Measurements from ENCODE around the gene NEK4.
A peak's percentile ranks its signal among the peaks of the same experiment; 100 is the strongest.
"Not testable (repeated sequence)": the region's sequence is repeated elsewhere in the genome, so short reads cannot be mapped to it uniquely, and the experiment has no call there.

The NEK4 gene

DNA sequence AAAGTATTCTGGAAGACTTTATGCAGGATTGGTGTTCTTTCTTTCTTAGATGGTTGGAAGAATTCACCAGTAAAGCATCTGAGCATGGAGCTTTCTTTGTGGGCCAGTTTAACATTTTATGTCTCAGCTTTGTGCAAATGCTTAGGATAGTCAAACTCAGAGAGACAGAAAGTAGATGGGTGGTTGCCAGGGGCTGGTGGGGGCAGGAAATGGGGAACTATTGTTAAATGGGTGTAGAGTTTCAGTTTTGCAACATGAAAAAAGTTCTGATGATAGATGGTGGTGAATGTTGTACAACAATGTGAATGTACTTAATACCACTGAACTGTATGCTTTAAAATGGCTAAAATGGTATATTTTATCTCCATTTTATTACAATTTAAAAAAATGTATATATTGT lies 40.1 kb downstream of the NEK4 start:
- no peak for DNase-seq

DNA sequence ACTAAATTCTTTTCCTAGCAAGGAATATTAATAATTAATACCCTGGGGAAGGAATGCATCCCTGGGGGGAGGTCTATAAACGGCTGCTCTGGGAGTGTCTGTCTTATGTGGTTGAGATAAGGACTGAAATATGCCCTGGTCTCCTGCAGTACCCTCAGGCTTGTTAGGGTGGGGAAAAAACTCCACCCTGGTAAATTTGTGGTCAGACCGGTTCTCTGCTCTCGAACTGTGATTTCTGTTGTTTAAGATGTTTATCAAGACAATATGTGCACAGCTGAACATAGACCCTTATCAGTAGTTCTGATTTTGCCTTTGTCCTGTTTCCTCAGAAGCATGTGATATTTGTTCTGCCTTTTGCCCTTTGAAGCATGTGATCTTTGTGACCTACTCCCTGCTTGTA lies 42.0 kb downstream of the NEK4 start:
- DNase-seq: not testable (repeated sequence)

DNA sequence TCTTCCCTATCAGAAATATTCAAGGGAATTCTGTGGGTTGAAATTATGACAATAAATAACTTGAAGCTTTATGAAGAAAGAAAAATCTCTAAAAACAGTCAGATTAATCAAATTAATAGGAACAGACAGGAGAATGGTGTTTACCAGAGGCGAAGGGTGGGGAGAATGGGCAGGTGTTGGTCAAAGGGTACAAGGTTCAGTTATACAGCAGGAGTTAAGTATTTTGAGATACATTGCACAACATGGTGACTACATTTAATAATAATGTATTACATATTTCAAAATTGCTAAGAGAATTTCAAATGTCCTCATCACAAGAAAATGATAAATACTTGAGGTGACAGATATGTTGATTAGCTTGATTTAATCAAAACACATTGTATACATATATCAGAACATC lies 46.2 kb downstream of the NEK4 start:
- no peak for DNase-seq

DNA sequence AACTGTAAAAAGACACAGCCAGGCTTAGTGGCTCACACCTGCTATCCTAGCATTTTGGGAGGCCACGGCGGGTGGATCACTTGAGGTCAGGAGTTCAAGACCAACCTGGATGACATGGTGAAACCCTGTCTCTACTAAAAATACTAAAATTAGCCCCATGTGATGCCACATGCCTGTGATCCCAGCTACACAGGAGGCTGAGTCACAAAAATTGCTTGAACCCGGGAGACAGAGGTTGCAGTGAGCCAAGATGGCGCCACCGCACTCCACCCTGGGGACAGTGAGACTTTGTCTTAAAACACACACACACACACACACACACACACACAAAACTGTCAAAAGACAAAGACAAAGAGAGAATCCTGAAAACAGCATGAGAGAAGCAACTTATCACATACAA lies 46.8 kb downstream of the NEK4 start:
- no peak for DNase-seq

DNA sequence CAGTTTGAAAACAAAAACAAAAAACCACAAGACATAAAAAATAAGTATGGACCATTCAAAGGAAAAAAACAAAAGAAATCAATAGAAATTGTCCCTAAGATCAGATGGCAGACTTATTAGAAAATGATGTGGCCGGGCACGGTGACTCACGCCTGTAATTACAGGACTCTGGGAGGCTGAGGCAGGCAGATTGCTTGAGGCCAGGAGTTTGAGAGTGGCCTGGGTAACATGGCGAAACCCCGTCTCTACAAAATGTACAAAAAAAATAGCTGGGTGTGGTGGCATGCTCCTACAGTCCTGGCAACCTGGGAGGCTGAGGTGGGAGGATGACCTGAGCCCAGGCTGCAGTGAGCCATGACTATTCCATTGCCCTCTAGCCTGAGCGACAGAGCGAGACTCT lies 48.2 kb downstream of the NEK4 start:
- DNase-seq: no peak

DNA sequence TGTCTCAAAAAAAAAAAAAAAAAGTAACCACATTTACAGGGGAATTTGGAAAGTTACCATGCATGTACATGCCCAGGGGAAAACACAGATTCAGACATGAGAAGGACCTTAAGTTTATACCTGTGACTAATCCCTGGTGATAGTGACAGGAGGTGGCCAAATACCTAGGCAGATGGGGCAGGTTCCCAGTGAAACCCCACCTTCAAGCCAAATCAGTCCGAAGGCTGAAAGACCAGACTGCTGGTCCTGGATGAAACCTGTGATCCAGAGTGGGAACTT lies 49.1 kb downstream of the NEK4 start:
- no peak for DNase-seq

DNA sequence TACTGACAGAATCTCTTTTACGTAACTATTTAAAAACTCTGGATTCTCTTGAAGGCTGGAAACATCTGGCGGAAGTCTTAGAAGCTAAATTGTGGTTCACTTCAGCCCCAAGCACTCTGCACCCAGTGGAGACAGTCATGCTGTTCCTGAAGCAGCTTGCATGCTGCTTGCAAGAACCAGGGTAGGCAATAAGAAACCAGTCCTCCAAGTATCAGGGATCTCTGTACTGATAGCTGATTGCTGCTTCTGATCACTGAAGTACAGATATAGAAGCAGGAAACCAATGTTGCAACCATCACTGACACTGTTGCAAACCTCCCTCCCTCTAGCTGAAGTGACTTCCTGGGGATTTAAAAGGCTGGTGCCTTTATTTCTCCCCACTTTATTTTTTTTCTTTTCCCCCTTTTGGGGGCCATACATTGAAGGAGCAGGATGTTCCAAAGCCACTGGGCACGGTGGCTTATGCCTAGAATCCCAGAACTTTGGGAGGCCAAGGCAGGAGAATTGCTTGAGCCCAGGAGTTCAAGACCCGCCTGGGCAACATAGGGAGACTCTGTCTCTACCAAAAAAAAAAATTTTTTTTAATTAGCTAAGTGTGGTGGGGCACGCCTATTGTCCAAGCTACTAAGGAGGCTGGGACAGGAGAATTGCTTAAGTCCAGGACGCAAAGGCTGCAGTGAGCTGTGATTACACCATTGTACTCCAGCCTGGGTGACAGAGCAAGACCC lies 49.6 kb downstream of the NEK4 start:
- no peak for DNase-seq

DNA sequence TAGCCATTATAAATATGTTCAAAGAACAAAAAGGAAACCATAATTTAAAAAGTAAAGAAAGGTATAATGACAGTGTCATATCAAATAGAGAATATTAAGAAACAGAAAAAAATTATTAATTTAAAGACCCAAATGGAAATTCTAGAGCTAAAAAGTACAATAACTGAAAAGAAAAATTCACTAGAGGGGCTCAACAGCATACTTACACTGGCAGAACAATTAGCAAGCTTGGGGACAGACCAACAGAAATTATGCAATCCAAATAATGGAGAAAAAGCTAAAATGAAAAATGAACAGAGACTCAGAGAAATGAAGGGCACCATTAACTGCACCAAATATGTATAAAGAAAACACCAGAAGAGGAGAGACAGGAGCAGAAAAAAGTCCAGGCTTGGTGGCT lies 51.1 kb downstream of the NEK4 start:
- no peak for DNase-seq

DNA sequence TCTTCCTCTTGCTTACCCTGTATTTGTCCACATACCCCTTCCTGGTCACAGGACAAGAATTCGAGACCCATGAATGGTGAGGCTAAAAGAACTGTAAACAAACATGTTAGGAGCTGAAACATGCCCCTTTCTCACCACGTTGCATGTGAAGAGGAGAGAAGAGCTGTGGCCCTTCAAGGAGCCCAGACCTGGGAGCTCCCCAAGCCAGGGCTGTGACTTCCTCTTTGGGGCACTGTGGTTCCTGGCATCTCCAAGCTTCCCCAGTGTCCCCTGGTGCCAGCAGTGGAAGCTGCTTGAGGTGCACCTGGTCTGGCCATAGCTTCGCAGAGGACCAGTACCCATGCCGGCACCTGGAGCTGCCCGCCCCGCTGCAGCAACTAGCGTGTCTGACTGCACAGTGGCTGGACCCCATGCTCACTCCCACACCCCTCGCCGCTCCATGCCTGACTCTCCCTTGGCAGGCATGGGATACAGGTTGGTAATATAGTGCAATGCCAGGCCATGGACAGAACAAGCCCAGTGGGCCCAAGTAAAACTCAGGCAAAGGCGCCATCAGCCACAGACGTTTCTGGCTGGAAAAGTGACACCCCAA lies 54.9 kb downstream of the NEK4 start:
- no peak for DNase-seq

DNA sequence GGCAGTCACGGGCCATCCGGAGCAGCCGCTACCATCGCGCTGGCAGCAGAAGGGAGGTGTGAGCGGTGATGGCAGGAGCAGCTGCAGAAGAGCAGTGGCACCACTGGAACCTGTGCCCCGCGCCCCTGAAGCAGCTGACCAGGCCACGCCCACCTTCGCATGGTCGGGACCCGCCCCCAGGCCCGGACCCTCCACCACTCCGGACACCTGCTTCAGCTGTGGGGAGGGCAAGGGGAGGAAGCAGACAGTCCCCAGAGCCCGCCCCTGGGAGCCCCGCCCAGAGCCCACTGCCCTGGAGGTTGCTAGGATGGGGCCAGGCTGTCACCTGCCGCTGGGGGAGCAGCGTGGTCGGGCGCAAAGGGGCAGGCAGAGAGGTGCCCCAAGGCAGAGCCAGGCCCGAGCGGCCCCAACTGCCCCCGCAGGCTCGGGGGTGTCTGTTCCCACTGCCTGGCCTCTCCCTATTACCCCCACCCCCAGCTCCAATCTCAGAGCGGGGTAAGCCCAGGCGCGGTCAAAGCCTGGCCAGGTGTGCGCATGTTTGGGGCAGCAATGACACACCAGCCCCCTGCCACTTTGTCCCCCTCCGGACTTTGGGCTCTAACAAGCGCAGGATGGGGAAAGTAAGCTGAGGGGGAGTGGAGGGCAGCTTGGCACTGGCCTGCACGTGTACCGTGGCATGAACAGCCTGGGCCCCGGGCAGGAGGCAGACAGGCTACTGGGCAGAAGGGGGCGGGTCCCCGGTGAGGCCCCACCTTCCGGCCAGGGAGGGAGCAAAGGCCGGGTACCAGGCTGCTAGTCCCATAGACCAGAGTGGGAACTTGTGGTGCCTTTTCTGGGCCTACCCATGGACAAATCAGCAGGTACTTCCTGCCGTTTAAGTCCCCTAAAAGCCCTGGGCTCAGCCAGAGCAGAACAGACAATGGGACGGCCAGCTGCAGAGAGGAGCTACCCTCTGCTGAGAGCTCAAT lies 56.1 kb downstream of the NEK4 start:
- DNase-seq: no peak

DNA sequence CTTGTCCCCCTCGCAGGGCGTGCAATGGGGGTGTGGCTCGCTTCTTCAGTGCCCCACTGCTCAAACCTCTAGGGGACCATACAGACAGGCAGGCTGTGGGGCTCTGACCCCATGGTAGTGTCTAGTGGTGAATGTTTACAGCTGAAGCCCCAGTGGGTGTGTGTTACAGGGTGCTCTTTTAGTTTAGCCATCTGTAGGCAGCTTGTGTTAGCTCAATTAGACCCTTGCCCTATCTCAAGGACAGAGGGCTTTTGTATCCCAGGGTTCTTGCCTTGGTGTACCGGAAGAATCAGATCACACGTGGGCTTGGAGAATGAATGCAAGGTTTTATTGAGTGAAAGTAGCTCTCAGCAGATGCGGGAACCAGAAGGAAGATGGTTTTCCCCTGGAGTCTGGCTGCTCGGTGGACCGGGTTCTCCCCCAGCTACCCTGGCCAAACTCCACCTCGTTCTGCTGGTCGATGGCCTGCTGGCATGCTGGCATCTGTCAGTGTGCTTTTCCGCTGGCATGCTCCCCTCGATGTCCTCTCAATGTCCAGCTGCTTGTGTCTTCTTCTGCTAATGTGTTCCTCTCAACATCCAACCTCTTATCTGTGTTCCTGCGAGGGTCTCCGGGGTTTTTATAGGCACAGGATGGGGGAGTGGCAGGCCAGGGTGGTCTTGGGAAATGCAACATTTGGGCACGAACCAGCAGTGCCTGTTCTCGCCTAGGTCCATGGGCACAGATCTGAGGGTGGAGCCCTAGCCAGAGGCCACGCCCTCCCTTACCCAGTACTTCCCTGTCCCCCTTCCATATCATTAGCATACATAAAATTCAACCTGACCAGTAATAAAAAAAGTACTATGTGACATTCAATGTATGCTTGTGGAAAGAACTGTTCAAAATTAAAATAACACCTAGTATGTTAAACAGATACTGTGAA lies 58.2 kb downstream of the NEK4 start:
- DNase-seq: no peak

DNA sequence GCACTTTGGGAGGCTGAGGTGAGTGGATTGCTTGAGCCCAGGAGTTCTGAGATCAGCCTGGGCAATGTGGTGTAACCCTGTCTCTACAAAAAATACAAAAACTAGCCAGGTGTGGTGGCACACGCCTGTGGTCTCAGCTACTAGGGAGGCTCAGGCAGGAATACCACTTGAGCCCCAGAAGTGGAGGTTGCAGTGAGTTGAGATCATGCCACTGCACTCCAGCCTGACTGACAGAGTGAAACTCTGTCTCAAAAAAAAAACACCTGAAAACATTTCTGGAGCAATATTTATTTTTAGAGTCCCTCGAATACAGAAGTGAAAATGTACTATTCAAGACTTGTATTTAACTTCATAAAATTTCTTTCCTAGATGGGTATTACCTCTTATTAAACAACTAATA lies 60.2 kb downstream of the NEK4 start:
- no peak for DNase-seq

DNA sequence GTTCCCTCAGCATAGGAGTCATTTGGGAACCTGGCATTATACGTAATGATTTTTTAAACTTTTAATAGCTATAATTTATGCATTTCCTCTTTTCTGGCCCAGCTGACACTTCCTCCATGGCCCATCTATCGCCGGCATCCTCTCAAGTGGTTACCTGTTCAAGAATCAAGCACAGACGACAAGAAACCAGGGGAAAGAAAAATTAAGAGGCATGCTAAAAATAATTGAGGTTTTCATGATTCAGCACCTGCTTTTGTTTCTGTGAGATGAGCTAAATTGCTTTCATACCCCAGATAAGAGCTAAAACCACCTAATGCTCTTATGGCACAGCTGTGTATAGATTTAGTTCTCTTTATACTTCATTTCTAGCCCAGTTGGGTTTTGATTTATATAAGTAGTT lies 63.2 kb downstream of the NEK4 start:
- DNase-seq: no peak

DNA sequence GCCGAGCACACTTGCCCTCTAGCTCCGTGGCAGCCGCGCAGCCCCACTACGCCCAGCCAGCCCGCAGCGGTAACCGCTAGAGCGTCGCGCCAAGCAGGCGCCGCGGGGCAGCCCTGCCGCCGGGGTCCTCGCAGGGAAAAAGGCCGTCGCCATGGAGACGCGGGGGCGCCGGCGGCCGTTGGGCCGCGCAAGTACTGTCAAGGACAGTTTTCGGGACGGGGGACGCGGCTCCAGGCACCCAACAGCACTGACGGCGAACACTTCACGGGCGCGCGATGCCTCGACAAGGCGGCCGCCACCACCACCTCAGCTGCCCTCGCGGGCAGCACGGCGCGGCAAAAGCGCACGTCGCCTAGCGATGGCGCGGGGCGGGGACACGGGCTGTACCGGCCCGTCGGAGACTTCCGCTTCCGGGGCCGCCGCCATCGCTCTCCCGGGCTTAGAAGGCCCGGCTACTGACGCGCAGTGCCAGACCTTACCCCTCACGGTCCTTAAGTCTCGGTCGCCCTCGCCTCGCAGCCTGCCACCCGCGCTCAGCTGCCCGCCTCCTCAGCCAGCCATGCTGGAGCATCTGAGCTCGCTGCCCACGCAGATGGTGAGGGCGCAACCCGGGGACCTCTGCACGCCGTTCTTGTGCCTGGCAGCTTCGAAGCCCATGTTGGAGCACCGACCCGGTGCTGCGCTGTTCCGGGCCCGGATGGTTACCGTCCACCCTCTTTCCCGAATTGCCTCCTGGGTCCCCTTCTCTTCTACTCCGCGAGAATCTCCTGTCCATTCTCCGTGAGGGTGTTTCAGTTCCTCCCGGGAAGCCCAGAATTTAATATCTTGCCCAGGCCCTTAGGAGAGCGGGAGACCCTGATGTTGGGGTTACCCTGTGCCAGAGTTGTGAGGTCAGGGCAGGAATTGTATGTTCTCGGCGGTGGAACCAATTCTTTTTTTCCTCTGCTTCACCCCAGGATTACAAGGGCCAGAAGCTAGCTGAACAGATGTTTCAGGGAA lies 64.8 kb downstream of the NEK4 start, which contains the start of the genes GLT8D1 and SPCS1:
TSS of gene GLT8D1 (minus strand) at position 104 of the 999 bp plus-strand sequence. CDS start 5,331 bp downstream, outside the sequence.
TSS of gene SPCS1 (plus strand) at position 419 of the 999 bp plus-strand sequence. CDS start at position 560, 141 bp downstream.
- peak; percentile 85 to 87 for DNase-seq

DNA sequence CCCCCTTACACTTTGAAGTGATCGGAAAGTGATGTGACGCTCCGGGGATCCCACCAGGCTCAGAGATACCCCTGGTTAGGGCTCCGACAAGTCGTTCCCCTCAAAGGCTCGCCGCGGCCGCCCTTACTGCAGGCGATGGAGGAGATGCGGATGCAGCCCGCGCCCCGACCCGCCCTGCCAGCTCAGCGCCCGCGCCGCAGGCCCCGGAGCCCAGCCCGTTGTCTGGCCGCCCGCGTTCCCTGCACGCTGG lies 65.4 kb downstream of the NEK4 start:
- no peak for DNase-seq

DNA sequence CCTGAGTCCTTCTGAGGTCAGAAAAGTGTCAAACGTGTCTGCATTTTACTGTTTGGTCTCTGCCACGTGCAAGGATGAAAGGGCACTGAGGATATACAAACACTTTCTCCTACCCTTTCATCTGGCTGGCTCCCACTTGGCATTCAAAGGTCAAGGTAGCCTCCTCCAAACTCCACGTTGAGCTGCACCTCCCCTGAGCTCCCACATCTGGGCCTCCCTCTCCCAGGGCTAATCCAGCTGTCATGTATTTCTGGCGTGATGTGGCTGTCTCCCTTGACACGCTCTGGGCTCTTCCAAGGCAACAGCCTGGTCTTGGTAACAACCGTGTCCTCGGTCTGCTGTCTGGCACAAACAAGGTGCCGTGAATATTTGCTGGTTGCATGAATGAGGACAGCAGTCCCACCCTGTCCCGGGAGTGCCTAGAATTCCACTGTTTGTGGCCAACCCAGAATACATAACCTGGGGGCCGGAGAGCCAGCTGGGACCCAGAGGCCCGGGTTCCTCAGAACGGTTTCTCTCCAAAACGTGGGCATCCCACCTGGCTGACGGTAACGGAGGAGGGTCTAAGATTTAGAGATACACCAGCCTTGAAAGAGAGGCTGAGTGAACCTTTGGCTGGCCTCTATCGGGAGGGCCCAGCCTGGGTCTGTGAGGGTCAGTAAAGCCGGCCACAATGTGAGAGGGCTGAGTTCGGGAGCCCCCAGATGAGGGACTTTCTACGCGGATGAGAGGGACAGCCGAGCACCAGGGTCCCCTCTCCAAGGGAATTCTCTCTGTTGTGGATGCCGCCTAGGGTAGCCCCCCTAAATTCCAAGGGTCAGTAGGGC lies 65.9 kb downstream of the NEK4 start:
- peak in 1 of 2 donors; percentile 30 for DNase-seq

DNA sequence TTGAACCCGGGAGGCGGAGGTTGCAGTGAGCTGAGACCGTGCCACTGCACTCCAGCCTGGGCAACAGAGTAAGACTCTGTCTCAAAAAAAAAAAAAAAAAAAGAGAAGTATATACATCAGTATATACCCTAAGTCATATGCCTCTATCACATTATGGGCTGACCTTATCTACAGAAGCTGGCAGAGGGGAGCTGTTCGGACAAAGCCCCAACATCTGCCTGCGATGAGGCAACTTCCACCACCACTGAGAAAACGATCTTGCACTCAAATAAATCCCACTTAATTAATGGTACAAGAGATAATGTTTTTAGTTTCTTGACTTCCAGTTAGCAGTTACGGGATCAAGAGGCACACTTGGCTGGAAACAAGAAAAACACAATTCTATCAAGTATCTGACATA lies 67.4 kb downstream of the NEK4 start:
- no peak for DNase-seq

DNA sequence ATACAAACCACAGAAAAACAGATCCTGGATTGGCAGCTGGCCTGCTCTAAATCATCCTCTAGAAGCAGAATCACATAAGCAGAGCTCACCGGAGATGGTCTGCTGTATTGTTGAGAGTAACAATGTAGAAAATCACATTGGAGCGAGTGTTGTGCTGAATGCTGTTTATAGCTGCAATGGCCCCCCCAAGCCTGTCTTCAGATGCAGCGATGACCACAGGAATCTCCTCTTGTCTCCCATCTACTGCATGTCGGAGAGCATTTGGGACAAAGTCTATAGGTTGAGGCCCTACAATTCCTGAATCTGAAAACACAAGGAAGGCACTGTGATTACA lies 73.1 kb downstream of the NEK4 start:
- DNase-seq: no peak

DNA sequence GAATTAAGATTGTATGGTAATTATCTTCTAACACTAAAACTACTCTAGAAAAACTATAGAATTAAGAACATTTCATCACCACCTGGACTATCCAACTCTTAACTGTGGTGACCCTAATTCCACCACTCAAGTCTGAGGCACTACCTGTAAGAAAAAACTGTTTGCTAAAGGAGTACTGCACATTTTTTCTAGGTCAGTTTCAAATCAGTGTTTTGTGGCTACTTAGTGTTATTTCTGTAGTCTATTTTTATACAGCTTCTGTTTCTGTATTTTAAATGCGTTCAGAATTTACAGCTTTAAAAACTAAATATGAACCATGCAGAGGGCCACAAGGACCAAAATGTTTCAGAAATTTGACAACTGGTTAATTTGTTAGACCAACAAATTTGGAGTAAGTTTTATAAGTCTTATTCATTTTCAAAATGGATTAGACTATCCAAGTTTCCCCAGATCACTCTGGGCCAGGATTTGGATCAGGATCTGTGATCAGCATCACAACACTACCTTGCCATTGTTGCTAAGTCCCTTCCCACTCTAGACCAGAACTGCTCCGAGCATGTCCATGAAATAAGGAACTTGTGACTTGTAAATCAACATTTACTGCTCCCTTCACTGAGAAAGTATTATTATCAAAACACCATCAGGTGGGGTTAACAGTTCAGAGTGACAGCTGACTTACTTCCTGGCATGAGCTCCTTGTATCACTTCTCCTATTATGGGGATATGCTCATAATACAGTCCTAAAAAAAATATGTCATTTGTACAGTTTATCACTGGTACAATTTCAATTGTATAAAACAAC lies 73.7 kb downstream of the NEK4 start:
- no peak for DNase-seq

Measured in stimulated activated CD4-positive, alpha-beta T cell treated with anti-CD3 and anti-CD28 coated beads, Interleukin-2, amount 100 ng/mL, for 24 hours (primary cell).